MCF 10A (cell line): ENCODE measurements around the gene CAMSAP2. TPM values are rescaled to one million over a fixed set of nuclear protein-coding genes. Genes with fewer than 3 reads are reported as not detected.

Experiments
- BruUV-seq: library from RNA; stranded (reverse); fragments of 400-500 nt; replicated peaks from 2 replicates; lab custom pipeline; 2021; lab: Mats Ljungman, UMichigan
- CTCF ChIA-PET: fragments of 300-600 bp; sonication (Branson Sonifier 250); formaldehyde crosslinking; extraction: SDS; loops from one replicate; lab custom pipeline; 2021; ENCODE audit warnings: antibody characterized with exemption, inconsistent platforms; lab: Yijun Ruan, JAX
- POLR2A ChIA-PET: fragments of 300-600, 350-650 bp; sonication (Branson Sonifier 250); formaldehyde crosslinking; extraction: SDS; loops from one replicate; lab custom pipeline; 2020; ENCODE audit warnings: antibody characterized with exemption, inconsistent platforms; lab: Yijun Ruan, JAX
- DNase-seq: peaks from one replicate; pipeline ENCODE4 v3.0.0-alpha.2; 2018; ENCODE audit not compliant: unreplicated experiment
- H3K27ac Mint-ChIP-seq: one replicate; pipeline ENCODE4 v1.8.0; 2022; ENCODE audit warnings: mild to moderate bottlenecking, low read depth, mixed read lengths; ENCODE audit not compliant: unreplicated experiment
- H3K27me3 Mint-ChIP-seq: one replicate; pipeline ENCODE4 v1.8.0; 2022; ENCODE audit warnings: mixed read lengths; ENCODE audit not compliant: insufficient read depth, unreplicated experiment
- H3K36me3 Mint-ChIP-seq: one replicate; pipeline ENCODE4 v1.8.0; 2022; ENCODE audit warnings: mild to moderate bottlenecking, moderate library complexity, mixed read lengths; ENCODE audit not compliant: insufficient read depth, unreplicated experiment
- H3K4me1 Mint-ChIP-seq: one replicate; pipeline ENCODE4 v1.8.0; 2022; ENCODE audit warnings: mixed read lengths; ENCODE audit not compliant: insufficient read depth, unreplicated experiment
- H3K4me3 Mint-ChIP-seq: one replicate; pipeline ENCODE4 v1.8.0; 2022; ENCODE audit warnings: mild to moderate bottlenecking, moderate library complexity, mixed read lengths; ENCODE audit not compliant: unreplicated experiment
- H3K9me3 Mint-ChIP-seq: one replicate; pipeline ENCODE4 v1.8.0; 2022; ENCODE audit warnings: mixed read lengths; ENCODE audit not compliant: unreplicated experiment
- intact Hi-C: fragments of 100-400 bp; cut with micrococcal nuclease; formaldehyde crosslinking; loops from 2 replicates; pipeline ENCODE4 v1.14.1; 2022
- total RNA-seq: library from RNA; stranded (reverse); gene quantifications from 2 replicates; pipeline ENCODE4 v1.2.3, GENCODE V29; 2022
- TF ChIP-seq, protein P1 (sequence below): fragments of 200-600 bp; IDR thresholded peaks from one replicate; pipeline ENCODE4 v1.8.0; 2022; ENCODE audit warnings: antibody characterized with exemption, mild to moderate bottlenecking; ENCODE audit not compliant: unreplicated experiment

Gene CAMSAP2
- total RNA-seq, 1 experiment from 2014 or later, result 209 TPM

- intact Hi-C loops, result no loop called here
- CTCF ChIA-PET, result interaction anchor here (0.6 to 2.6 kb wide), 4 partner anchors 12 to 348 kb away, joined by 4 to 11 read pairs (median 5); no protein-coding TSS in a partner anchor
- BruUV-seq, result no TSS peak
- H3K36me3 Mint-ChIP-seq, result peaks cover 76% of the 10 kb centered on the region
- no peak overlapping the region for H3K27ac Mint-ChIP-seq
- H3K4me3 Mint-ChIP-seq, result no peak overlapping the region
- H3K9me3 Mint-ChIP-seq, result no peaks in the 10 kb centered on the region
- H3K27me3 Mint-ChIP-seq, result no peaks in the 10 kb centered on the region
- POLR2A ChIA-PET, result interaction anchor here (3.4 to 4.6 kb wide), 2 partner anchors 10 to 12 kb away, joined by 23 to 68 read pairs; partner anchors contain the start of gene INAVA
- peaks cover 31% of the 10 kb centered on the region for H3K4me1 Mint-ChIP-seq
- TF ChIP-seq, protein P1, sequence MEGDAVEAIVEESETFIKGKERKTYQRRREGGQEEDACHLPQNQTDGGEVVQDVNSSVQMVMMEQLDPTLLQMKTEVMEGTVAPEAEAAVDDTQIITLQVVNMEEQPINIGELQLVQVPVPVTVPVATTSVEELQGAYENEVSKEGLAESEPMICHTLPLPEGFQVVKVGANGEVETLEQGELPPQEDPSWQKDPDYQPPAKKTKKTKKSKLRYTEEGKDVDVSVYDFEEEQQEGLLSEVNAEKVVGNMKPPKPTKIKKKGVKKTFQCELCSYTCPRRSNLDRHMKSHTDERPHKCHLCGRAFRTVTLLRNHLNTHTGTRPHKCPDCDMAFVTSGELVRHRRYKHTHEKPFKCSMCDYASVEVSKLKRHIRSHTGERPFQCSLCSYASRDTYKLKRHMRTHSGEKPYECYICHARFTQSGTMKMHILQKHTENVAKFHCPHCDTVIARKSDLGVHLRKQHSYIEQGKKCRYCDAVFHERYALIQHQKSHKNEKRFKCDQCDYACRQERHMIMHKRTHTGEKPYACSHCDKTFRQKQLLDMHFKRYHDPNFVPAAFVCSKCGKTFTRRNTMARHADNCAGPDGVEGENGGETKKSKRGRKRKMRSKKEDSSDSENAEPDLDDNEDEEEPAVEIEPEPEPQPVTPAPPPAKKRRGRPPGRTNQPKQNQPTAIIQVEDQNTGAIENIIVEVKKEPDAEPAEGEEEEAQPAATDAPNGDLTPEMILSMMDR, result no peak
- no peak for DNase-seq
Observed at GRCh38 chr1:200906491-200906890, 167.8 kb downstream of the CAMSAP2 start.

- Mint-ChIP-seq H3K4me3 (no peak overlapping the region), H3K27ac (no peak overlapping the region), H3K4me1 (peaks cover 32% of the 10 kb centered on the region), H3K36me3 (peaks cover 77% of the 10 kb centered on the region), H3K27me3 (no peaks in the 10 kb centered on the region), H3K9me3 (no peaks in the 10 kb centered on the region)
- no TSS peak for BruUV-seq
- POLR2A ChIA-PET, result interaction anchor here (0.7 to 4.6 kb wide), 3 partner anchors 9 to 142 kb away, joined by 3 to 68 read pairs (median 23); partner anchors contain the start of gene INAVA
- CTCF ChIA-PET, result interaction anchor here (0.6 to 2.6 kb wide), 5 partner anchors 11 to 118 kb away, joined by 3 to 11 read pairs (median 3); no protein-coding TSS in a partner anchor
- TF ChIP-seq, protein P1, result no peak
- intact Hi-C loops, result no loop called here
- DNase-seq, result peak; percentile 61
Observed at GRCh38 chr1:200907611-200908097, 169.0 kb downstream of the CAMSAP2 start.

DNA sequence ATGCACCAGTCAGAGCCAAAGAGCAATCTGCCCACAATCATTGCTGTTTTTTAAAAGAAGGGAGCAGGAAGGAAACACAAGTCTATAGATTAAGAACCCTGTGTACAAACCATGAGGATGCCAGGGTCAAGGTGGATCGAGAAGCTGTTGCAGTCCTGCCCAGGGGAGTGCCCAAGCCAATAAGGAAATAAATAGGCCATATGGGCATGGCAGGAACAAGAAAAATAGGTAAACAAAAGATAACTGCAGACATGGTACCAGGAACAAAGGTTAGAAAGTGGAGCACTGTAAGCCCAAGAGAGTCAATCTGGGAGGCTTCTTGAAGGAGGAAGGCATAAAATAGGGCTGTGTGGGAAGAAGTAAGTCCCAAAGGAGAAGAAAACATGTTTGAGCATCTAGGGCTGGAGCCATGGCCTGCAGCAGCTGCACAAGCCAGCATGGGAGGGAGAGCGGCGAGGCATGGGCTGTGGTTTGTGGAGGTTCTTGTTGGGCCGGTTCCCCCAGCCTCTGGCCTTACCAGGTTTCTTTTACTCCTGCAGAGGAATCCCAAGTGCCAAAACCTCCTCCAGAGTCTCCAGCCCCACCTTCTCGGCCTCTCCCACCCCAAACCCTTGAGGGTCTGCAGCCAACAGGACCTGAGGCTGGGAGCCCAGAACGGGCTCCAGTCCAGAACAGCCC, 169.6 kb downstream of the CAMSAP2 start:
- intact Hi-C loops, result no loop called here
- POLR2A ChIA-PET, result interaction anchor here (0.6 to 4.8 kb wide), 4 partner anchors 8 to 127 kb away, joined by 3 to 68 read pairs (median 38); partner anchors contain the start of gene INAVA
- Mint-ChIP-seq H3K4me1 (peaks cover 39% of the 10 kb centered on the region), H3K9me3 (no peaks in the 10 kb centered on the region), H3K36me3 (peaks cover 77% of the 10 kb centered on the region), H3K27ac (no peak overlapping the region), H3K4me3 (no peak overlapping the region), H3K27me3 (no peaks in the 10 kb centered on the region)
- CTCF ChIA-PET, result interaction anchor here (1.2 to 2.0 kb wide), 4 partner anchors 12 to 64 kb away, joined by 3 to 11 read pairs (median 4); no protein-coding TSS in a partner anchor
- DNase-seq, result no peak
- TF ChIP-seq, protein P1, result no peak
- BruUV-seq, result no TSS peak

DNA sequence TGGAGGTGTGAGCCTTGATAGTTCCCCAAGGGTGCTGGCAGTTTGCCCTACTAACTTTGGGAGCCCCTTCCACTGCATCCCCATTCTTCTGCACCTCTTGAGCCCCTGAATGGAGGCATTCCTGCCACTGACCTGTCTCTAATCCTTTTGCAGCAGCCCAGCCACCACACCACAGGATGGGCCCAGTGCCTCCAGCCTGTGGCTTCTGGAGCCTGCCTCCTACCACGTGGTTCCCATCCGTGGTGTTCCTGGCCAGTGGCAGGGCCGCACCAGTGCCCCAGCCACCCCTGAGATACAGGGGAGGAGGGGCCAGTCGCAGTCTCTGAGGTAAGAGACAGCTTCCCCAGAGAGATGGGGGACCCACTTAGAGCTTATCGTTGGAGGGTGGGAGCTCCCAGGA, 170.4 kb downstream of the CAMSAP2 start:
- BruUV-seq, result no TSS peak
- CTCF ChIA-PET, result interaction anchor here (0.6 to 1.4 kb wide), 3 partner anchors 13 to 52 kb away, joined by 3 to 6 read pairs (median 3); no protein-coding TSS in a partner anchor
- Mint-ChIP-seq H3K9me3 (no peaks in the 10 kb centered on the region), H3K27me3 (no peaks in the 10 kb centered on the region), H3K27ac (no peak overlapping the region), H3K4me3 (no peak overlapping the region), H3K4me1 (peaks cover 46% of the 10 kb centered on the region), H3K36me3 (peaks cover 76% of the 10 kb centered on the region)
- intact Hi-C loops, result no loop called here
- no peak for DNase-seq
- TF ChIP-seq, protein P1, result no peak
- POLR2A ChIA-PET, result interaction anchor here (4.8 kb wide), 1 partner anchor 13 kb away, joined by 52 read pairs; the partner anchor contains the start of gene INAVA
